Measurements from ENCODE around the gene NANOS3.

NANOS3 gene

DNA sequence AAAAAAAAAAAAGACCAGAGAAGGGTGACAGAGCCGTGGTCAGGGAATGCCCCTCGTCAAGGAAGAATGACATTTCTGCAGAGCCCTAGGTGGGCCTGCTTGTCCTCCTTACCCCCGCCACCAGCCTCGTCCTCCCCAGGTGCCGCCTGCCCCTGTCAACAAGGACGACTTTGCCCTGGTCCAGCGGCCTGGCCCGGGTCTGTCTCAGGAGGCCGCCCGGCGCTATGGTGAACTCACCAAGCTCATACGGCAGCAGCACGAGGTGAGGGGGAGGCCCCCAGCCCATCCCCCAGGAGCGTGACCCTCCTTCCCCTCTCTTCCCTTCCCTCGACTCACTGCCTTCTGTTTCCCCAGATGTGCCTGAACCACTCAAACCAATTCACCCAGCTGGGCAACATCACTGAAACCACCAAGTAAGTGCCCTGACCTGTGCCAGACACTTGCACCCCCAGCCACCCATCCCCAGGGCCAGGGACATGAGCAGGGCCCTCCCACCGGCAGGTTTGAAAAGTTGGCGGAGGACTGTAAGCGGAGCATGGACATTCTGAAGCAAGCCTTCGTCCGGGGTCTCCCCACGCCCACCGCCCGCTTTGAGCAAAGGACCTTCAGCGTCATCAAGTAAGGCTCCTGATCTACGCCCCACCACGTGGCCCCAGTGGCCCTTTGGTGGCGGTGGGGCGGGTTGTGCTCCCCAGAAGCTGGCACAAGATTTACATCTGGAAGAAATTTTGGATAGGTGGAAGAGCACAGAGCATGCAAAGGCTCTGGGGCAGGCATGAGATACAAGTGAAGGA, 46.5 kb downstream of the NANOS3 start:
- no peak for DNase-seq

DNA sequence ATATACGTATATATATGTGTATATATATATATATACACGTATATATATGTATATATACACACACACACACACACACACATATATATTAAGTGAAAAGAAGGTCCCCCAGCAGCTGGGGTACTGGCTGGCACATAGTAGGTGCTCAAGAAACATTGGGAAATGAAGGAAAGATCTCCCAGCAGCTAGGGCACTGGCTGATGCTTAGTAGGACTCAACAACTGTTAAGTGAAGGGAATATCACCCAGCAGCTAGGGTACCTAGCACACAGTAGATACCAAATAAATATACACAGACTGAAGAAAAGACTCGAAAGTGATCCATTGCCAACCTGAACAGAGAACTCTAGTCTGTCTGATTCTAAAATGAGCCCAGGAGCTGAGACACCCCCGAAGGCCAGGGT, 49.1 kb downstream of the NANOS3 start:
- no peak for DNase-seq

- DNase-seq = no peak
Observed at GRCh38 chr19:13926715-13927114, 49.8 kb downstream of the NANOS3 start.

DNA sequence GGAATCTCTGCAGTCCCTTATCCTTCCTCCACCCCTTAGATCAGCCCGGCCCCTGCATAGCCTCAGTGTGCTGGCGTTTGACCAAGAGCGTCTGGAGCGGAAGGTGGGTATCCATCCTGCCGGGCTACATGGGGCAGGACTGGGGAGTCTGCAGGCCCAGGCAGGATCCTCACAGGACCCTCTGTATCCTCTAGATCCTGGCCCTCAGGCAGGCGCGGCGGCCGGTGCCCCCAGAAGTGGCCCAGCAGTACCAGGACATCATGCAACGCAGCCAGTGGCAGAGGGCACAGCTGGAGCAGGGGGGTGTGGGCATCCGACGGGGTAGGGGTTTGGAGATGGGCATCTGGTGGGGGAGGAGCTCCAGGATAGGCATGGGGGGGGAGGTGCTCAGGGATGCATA, 52.4 kb downstream of the NANOS3 start:
- DNase-seq = no peak

GRCh38 chr19:13929956-13930355, 53.0 kb downstream of the NANOS3 start:
- DNase-seq = no peak

Data from fibroblast of skin of right quadriceps (primary cell).